Psoas muscle (tissue), 8 donors: Measurements from ENCODE around the gene SRP72. TPM values are rescaled to one million over a fixed set of nuclear protein-coding genes. Genes with fewer than 3 reads are reported as not detected.

Experiments used
- ATAC-seq, 4 donors: fragments of 200-7000 bp; cut with Tn5 transposase; one replicate each; pipeline ENCODE4 v1.9.1; 2020; ENCODE audit warnings: moderate library complexity in 3 of 4, mild to moderate bottlenecking in 2 of 4
- DNase-seq, 2 donors: peaks; one replicate each; pipeline ENCODE4 v3.0.0-alpha.2; 2020
- H3K27ac ChIP-seq: fragments of 200-600 bp; one replicate; pipeline ENCODE4 v1.8.0; 2022
- H3K27me3 ChIP-seq, 3 donors: fragments of 200-600 bp in 1 of 3; one replicate each; pipeline versions ENCODE4 v1.6.1 to v1.8.0; 2013 to 2022; ENCODE audit warnings: low read length in 2 of 3, mild to moderate bottlenecking in 2 of 3, moderate library complexity in 1 of 3; ENCODE audit not compliant: insufficient read depth in 3 of 3
- H3K36me3 ChIP-seq, 2 donors: fragments of 200-600 bp in 1 of 2; one replicate each; pipeline versions ENCODE4 v1.6.1 to v1.8.0; 2013 to 2022; ENCODE audit warnings: low read depth in 1 of 2, mild to moderate bottlenecking in 1 of 2, moderate library complexity in 1 of 2; ENCODE audit not compliant: insufficient read depth in 1 of 2
- H3K4me1 ChIP-seq: fragments of 200-600 bp; one replicate; pipeline ENCODE4 v1.8.0; 2022
- H3K4me3 ChIP-seq: fragments of 200-600 bp; one replicate; pipeline ENCODE4 v1.8.0; 2022; ENCODE audit warnings: mild to moderate bottlenecking
- H3K9me3 ChIP-seq: fragments of 200-600 bp; one replicate; pipeline ENCODE4 v1.8.0; 2022
- CTCF ChIP-seq: fragments of 200-600 bp; IDR thresholded peaks from one replicate; pipeline ENCODE4 v1.8.0; 2022; ENCODE audit warnings: antibody characterized with exemption
- WGBS, 3 donors: extraction: QIAGEN DNeasy Blood & Tissue Kit; methylation state at CpG; one replicate each; pipeline versions ENCODE4 v1.1.6 to v1.1.7; 2013; 5-methylcytosine and 5-hydroxymethylcytosine counted together
- intact Hi-C, 2 donors: fragments of 100-400 bp; cut with DNase I; formaldehyde crosslinking; loops; one replicate each; pipeline versions ENCODE4 v1.11.0 to v1.14.2; 2022
- polyA plus RNA-seq, 3 donors: library from polyadenylated mRNA; stranded (reverse); fragments of 200-250 nt; gene quantifications; one replicate each; pipeline ENCODE4 v1.2.3, GENCODE V29; 2013
- total RNA-seq, 4 donors: library from RNA; stranded (reverse); fragmentation: NEBNext Ultra II Directional in 2 of 4; extraction: Animal tissue kit (Norgen Biotek cat#: 25700) in 2 of 4; gene quantifications; one replicate each; pipeline versions ENCODE4 v1.2.1 to v1.2.4, GENCODE V29; 2021 to 2023
- donor health status: healthy with polysubstance abuse.
- donor health status: DM: no; HTN: no; CAD: no; lungs with moderate emphysema.
- donor health status: Bipolar disorder and iron deficiency.
- donor health status: healthy.
- donor health status: DM: yes; HTN: yes; CAD: no.
- donor health status: DM: no; HTN: no; CAD: no.
- donor health status: DM: no; HTN: no; CAD: no.
- donor health status: DM: yes; HTN: yes; CAD: no.

Gene SRP72
- total and polyA plus RNA-seq, 7 donors = 32.7 to 68.0 (median 47.2) TPM

- H3K4me1 ChIP-seq = no peaks in the 10 kb centered on the region
- no peaks in the 10 kb centered on the region for H3K36me3 ChIP-seq
- H3K9me3 ChIP-seq = no peaks in the 10 kb centered on the region
- TF ChIP-seq CTCF = no peak
- H3K27me3 ChIP-seq = no peaks in the 10 kb centered on the region
- intact Hi-C loops = loop anchor here (10.0 kb wide), 2 partner anchors 379 to 409 kb away; no protein-coding TSS in a partner anchor
- H3K27ac ChIP-seq = no peak overlapping the region
- WGBS, 3 donors = 96% methylated on average over 6 of the region's 6 CpGs
- ATAC-seq (no peak), DNase-seq (no peak)
- no peak overlapping the region for H3K4me3 ChIP-seq
Measured at GRCh38 chr4:56426273-56426672, 41.1 kb upstream of the SRP72 start.

- no peak overlapping the region for H3K4me3 ChIP-seq
- H3K4me1 ChIP-seq = no peaks in the 10 kb centered on the region
- no peak for TF ChIP-seq CTCF
- H3K27ac ChIP-seq = no peak overlapping the region
- DNase-seq (no peak), ATAC-seq (no peak)
- intact Hi-C loops = loop anchor here (10.0 kb wide), 2 partner anchors 378 to 408 kb away; no protein-coding TSS in a partner anchor
- WGBS, 3 donors = 93 to 98% (median 97%) methylated on average over 1 of the region's 1 CpG
- H3K27me3 ChIP-seq = no peaks in the 10 kb centered on the region
- no peaks in the 10 kb centered on the region for H3K9me3 ChIP-seq
- H3K36me3 ChIP-seq = no peaks in the 10 kb centered on the region
Measured at GRCh38 chr4:56427179-56427578, 40.2 kb upstream of the SRP72 start.

- DNase-seq (no peak), ATAC-seq (no peak)
- Histone ChIP-seq H3K4me3 (no peak overlapping the region), H3K9me3 (no peaks in the 10 kb centered on the region), H3K36me3 (no peaks in the 10 kb centered on the region), H3K27ac (no peak overlapping the region), H3K4me1 (peaks cover 4% of the 10 kb centered on the region), H3K27me3 (no peaks in the 10 kb centered on the region)
- no peak for TF ChIP-seq CTCF
- intact Hi-C loops = no loop called here
- WGBS, 3 donors = 99 to 100% (median 100%) methylated on average over 2 of the region's 2 CpGs
Measured at GRCh38 chr4:56430203-56430602, 37.2 kb upstream of the SRP72 start.

- no peak overlapping the region for H3K4me3 ChIP-seq
- no peak for DNase-seq
- no peaks in the 10 kb centered on the region for H3K9me3 ChIP-seq
- no peaks in the 10 kb centered on the region for H3K36me3 ChIP-seq
- no peaks in the 10 kb centered on the region for H3K27me3 ChIP-seq
- ATAC-seq = no peak
- no peak for TF ChIP-seq CTCF
- intact Hi-C loops = no loop called here
- peaks cover 12% of the 10 kb centered on the region for H3K4me1 ChIP-seq
- H3K27ac ChIP-seq = no peak overlapping the region
Measured at GRCh38 chr4:56433280-56433679, 34.1 kb upstream of the SRP72 start.

GRCh38 chr4:56434599-56435139 lies 32.7 kb upstream of the SRP72 start:
- Histone ChIP-seq H3K4me3 (peak overlapping the region; percentile 85), H3K9me3 (no peaks in the 10 kb centered on the region), H3K27ac (peak overlapping the region; percentile 97), H3K27me3 (no peaks in the 10 kb centered on the region), H3K4me1 (peaks cover 12% of the 10 kb centered on the region), H3K36me3 (no peaks in the 10 kb centered on the region)
- intact Hi-C loops = loop anchor here in 1 of 2 donors (5.0 kb wide), 3 partner anchors 47 to 473 kb away; partner anchors contain the start of genes AASDH and REST
- WGBS, 3 donors = 4 to 6% (median 5%) methylated on average over 15 of the region's 15 CpGs
- no peak for TF ChIP-seq CTCF
- ATAC-seq = peak in 2 of 4 donors; percentile 2 to 7
- DNase-seq = no peak
